OCI-LY1 (cell line): ENCODE results near the gene HMGCLL1.

ENCODE experiments used
- H2AFZ ChIP-seq: fragments of 200-600 bp; sonication (generic), shearing (Covaris generic); 2 replicates; pipeline ENCODE4 v1.6.0; 2014; ENCODE audit warnings: antibody characterized with exemption, mild to moderate bottlenecking, low read length
- H3F3A ChIP-seq: fragments of 200-600 bp; sonication (generic), shearing (Covaris generic); 2 replicates; pipeline ENCODE4 v1.6.0; 2014; ENCODE audit warnings: mild to moderate bottlenecking, antibody characterized with exemption, low read length, moderate library complexity; ENCODE audit not compliant: insufficient read depth
- H3K27ac ChIP-seq: fragments of 200-600 bp; sonication (generic); 2 replicates; pipeline ENCODE4 v1.5.1; 2014; ENCODE audit warnings: low read length, mixed run types, mild to moderate bottlenecking, low read depth; ENCODE audit not compliant: poor library complexity, severe bottlenecking
- H3K27me3 ChIP-seq: fragments of 200-600 bp; sonication (generic); 2 replicates; pipeline ENCODE4 v1.6.0; 2014; ENCODE audit warnings: antibody characterized with exemption, mild to moderate bottlenecking, low read length, moderate library complexity; ENCODE audit not compliant: insufficient read depth
- H3K36me3 ChIP-seq: fragments of 200-600 bp; sonication (generic); 2 replicates; pipeline ENCODE4 v1.6.1; 2014; ENCODE audit warnings: mild to moderate bottlenecking, antibody characterized with exemption, low read length, moderate library complexity, mixed read lengths; ENCODE audit not compliant: insufficient read depth
- H3K4me1 ChIP-seq: fragments of 200-600 bp; sonication (generic); 2 replicates; pipeline ENCODE4 v1.5.1; 2014; ENCODE audit warnings: mild to moderate bottlenecking, low read length, moderate library complexity; ENCODE audit not compliant: insufficient read depth, severe bottlenecking
- H3K4me2 ChIP-seq: fragments of 200-600 bp; sonication (generic), shearing (Covaris generic); 2 replicates; pipeline ENCODE4 v1.6.1; 2014; ENCODE audit warnings: low read length
- H3K4me3 ChIP-seq: fragments of 200-600 bp; sonication (generic); 2 replicates; pipeline ENCODE4 v1.5.1; 2014; ENCODE audit warnings: low read length, low read depth, mild to moderate bottlenecking, mixed read lengths; ENCODE audit not compliant: poor library complexity, severe bottlenecking
- H3K79me2 ChIP-seq: fragments of 200-600 bp; shearing (Covaris generic); 2 replicates; pipeline ENCODE4 v1.6.1; 2016; ENCODE audit warnings: mixed run types, low read length, mixed read lengths; ENCODE audit not compliant: insufficient read depth
- H3K9ac ChIP-seq: fragments of 200-600 bp; sonication (generic), shearing (Covaris generic); 2 replicates; pipeline ENCODE4 v1.6.1; 2014; ENCODE audit warnings: mild to moderate bottlenecking, low read length, mixed read lengths
- H3K9me2 ChIP-seq: fragments of 200-600 bp; sonication (generic), shearing (Covaris generic); 2 replicates; pipeline ENCODE4 v1.6.1; 2014; ENCODE audit warnings: low read depth, mild to moderate bottlenecking, low read length, mixed read lengths
- H3K9me3 ChIP-seq: fragments of 200-600 bp; shearing (Covaris generic); 2 replicates; pipeline ENCODE4 v1.6.1; 2014; ENCODE audit warnings: low read length, mixed read lengths
- H4K20me1 ChIP-seq: fragments of 200-600 bp; sonication (generic), shearing (Covaris generic); 2 replicates; pipeline ENCODE4 v1.6.0; 2016; ENCODE audit warnings: mild to moderate bottlenecking, low read length; ENCODE audit not compliant: insufficient read depth
- EZH2 ChIP-seq: fragments of 200-600 bp; sonication (generic), shearing (Covaris generic); IDR thresholded peaks from 2 replicates; pipeline ENCODE4 v1.8.0; 2017; ENCODE audit warnings: borderline replicate concordance, mixed run types, mild to moderate bottlenecking, antibody characterized with exemption, low read length, moderate library complexity, mixed read lengths
- TF ChIP-seq, protein P1 (sequence below): fragments of 200-600 bp; sonication (generic), shearing (Covaris generic); IDR thresholded peaks from 2 replicates; pipeline ENCODE4 v1.5.1; 2017; ENCODE audit warnings: mild to moderate bottlenecking, antibody characterized with exemption, low read length, moderate library complexity, mixed read lengths

The HMGCLL1 gene

DNA sequence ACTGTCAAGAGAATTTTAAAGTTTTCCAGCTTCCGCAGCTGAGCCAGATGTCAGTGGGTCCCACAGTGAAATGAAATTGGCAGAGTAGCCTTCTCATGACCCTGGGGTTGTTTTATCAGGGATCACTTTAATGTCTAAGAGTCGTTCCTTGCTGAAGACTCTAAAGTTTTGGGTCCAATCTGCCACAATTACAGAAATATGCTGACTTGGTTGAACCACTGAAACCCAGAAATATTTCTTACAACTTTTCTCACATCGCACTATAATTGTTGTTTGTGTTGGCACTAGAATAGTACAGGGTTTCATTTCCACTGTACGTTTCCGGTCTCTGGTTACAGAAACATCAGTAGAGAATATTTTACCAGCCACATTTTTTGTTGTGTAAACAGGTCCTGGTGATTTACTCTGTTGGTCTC, 109.0 kb downstream of the HMGCLL1 start:
- Histone ChIP-seq H3K79me2 (no peaks in the 10 kb centered on the region), H3K9me3 (no peaks in the 10 kb centered on the region), H3K9me2 (no peaks in the 10 kb centered on the region), H3K4me2 (no peak overlapping the region), H3F3A (no peaks in the 10 kb centered on the region), H3K36me3 (no peaks in the 10 kb centered on the region), H2AFZ (no peak overlapping the region), H3K27me3 (no peaks in the 10 kb centered on the region), H3K27ac (no peak overlapping the region), H3K9ac (no peak overlapping the region), H3K4me3 (no peak overlapping the region), H3K4me1 (no peaks in the 10 kb centered on the region), H4K20me1 (no peaks in the 10 kb centered on the region)
- TF ChIP-seq, protein P1, sequence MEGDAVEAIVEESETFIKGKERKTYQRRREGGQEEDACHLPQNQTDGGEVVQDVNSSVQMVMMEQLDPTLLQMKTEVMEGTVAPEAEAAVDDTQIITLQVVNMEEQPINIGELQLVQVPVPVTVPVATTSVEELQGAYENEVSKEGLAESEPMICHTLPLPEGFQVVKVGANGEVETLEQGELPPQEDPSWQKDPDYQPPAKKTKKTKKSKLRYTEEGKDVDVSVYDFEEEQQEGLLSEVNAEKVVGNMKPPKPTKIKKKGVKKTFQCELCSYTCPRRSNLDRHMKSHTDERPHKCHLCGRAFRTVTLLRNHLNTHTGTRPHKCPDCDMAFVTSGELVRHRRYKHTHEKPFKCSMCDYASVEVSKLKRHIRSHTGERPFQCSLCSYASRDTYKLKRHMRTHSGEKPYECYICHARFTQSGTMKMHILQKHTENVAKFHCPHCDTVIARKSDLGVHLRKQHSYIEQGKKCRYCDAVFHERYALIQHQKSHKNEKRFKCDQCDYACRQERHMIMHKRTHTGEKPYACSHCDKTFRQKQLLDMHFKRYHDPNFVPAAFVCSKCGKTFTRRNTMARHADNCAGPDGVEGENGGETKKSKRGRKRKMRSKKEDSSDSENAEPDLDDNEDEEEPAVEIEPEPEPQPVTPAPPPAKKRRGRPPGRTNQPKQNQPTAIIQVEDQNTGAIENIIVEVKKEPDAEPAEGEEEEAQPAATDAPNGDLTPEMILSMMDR = no peak
- TF ChIP-seq EZH2 = no peak

GRCh38 chr6:55456016-55456415, 123.0 kb downstream of the HMGCLL1 start:
- Histone ChIP-seq H3K4me3 (no peak overlapping the region), H3K9ac (no peak overlapping the region), H3F3A (no peaks in the 10 kb centered on the region), H4K20me1 (no peaks in the 10 kb centered on the region), H3K4me1 (no peaks in the 10 kb centered on the region), H3K4me2 (no peak overlapping the region), H3K27me3 (no peaks in the 10 kb centered on the region), H3K79me2 (no peaks in the 10 kb centered on the region), H3K9me3 (no peaks in the 10 kb centered on the region), H3K36me3 (no peaks in the 10 kb centered on the region), H2AFZ (no peak overlapping the region), H3K9me2 (no peaks in the 10 kb centered on the region), H3K27ac (no peak overlapping the region)
- TF ChIP-seq, protein P1 = no peak
- no peak for TF ChIP-seq EZH2

- Histone ChIP-seq H3F3A (no peaks in the 10 kb centered on the region), H3K9me2 (no peaks in the 10 kb centered on the region), H2AFZ (no peak overlapping the region), H3K9ac (no peak overlapping the region), H3K4me3 (no peak overlapping the region), H3K4me1 (no peaks in the 10 kb centered on the region), H3K36me3 (no peaks in the 10 kb centered on the region), H3K9me3 (no peaks in the 10 kb centered on the region), H3K79me2 (no peaks in the 10 kb centered on the region), H3K27me3 (no peaks in the 10 kb centered on the region), H4K20me1 (no peaks in the 10 kb centered on the region), H3K27ac (no peak overlapping the region), H3K4me2 (no peak overlapping the region)
- TF ChIP-seq, protein P1 = no peak
- TF ChIP-seq EZH2 = no peak
Observed at GRCh38 chr6:55450005-55450404, 129.0 kb downstream of the HMGCLL1 start.
